ENCODE results near the gene CRACDL. TPM values are rescaled to one million over a fixed set of nuclear protein-coding genes. Genes with fewer than 3 reads are reported as not detected.

CRACDL gene
- total RNA-seq, 2 experiments from 2014 or later = 0.36 to 1.5 TPM

- H3K4me3 Mint-ChIP-seq = no peak overlapping the region
- Histone ChIP-seq H3K36me3 (ENCODE audit: insufficient read depth, low read length) (no peaks in the 10 kb centered on the region), H3K9me3 (ENCODE audit: control insufficient read depth in 1 of 2, insufficient read depth in 1 of 2, low read length in 2 of 2) (peaks cover 0 to 1% of the 10 kb centered on the region in 2 experiments), H3K27me3 (ENCODE audit: control insufficient read depth in 1 of 2, insufficient read depth in 2 of 2, low read length in 2 of 2) (no peaks in the 10 kb centered on the region), H3K27ac (ENCODE audit: low read depth in 1 of 2, low read length in 2 of 2) (no peak overlapping the region), H3K4me1 (ENCODE audit: insufficient read depth, low read length) (no peaks in the 10 kb centered on the region), H3K4me3 (ENCODE audit: low read length) (no peak overlapping the region)
- no peaks in the 10 kb centered on the region for H3K9me3 Mint-ChIP-seq
- H3K27me3 Mint-ChIP-seq = no peaks in the 10 kb centered on the region
- no peaks in the 10 kb centered on the region for H3K4me1 Mint-ChIP-seq (ENCODE audit: low read depth)
- no peaks in the 10 kb centered on the region for H3K36me3 Mint-ChIP-seq (ENCODE audit: low read depth)
- DNase-seq = no peak
- CTCF ChIA-PET = interaction anchor here (1.3 kb wide), 1 partner anchor 138 kb away, joined by 4 read pairs; no protein-coding TSS in a partner anchor
- intact Hi-C loops (cut with DNase I, micrococcal nuclease) = no loop called here
- POLR2A ChIA-PET = no interaction called here
- ATAC-seq (ENCODE audit: poor library complexity) = no peak
- TF ChIP-seq, protein P1, sequence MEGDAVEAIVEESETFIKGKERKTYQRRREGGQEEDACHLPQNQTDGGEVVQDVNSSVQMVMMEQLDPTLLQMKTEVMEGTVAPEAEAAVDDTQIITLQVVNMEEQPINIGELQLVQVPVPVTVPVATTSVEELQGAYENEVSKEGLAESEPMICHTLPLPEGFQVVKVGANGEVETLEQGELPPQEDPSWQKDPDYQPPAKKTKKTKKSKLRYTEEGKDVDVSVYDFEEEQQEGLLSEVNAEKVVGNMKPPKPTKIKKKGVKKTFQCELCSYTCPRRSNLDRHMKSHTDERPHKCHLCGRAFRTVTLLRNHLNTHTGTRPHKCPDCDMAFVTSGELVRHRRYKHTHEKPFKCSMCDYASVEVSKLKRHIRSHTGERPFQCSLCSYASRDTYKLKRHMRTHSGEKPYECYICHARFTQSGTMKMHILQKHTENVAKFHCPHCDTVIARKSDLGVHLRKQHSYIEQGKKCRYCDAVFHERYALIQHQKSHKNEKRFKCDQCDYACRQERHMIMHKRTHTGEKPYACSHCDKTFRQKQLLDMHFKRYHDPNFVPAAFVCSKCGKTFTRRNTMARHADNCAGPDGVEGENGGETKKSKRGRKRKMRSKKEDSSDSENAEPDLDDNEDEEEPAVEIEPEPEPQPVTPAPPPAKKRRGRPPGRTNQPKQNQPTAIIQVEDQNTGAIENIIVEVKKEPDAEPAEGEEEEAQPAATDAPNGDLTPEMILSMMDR (IDR thresholded peaks at IDR 0.05) = no peak
- H3K27ac Mint-ChIP-seq = no peak overlapping the region
Measured at GRCh38 chr2:98787700-98788099, 148.3 kb downstream of the CRACDL start.

DNA sequence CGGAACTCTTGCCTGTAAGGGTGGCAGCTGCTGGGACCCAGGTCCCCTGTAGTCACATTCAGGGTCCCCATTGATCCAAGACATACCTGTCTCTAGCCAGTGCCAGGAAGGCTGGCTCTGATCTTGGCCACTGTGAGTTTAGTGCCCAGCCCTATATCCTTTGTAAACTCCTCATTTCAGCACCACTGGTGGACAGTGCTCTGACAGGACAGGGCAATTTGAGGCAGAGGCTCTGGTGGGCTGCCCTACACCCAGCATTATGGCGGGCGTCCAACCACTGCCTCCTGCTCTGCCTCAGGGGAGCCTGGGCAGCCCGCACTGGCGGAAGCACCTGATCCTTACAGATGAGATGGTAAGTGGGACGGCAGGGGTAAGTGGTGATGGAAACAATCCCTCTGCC is 149.8 kb downstream of the CRACDL start:
- TF ChIP-seq, protein P1 (IDR thresholded peaks at IDR 0.05) = no peak
- H3K4me1 ChIP-seq (ENCODE audit: insufficient read depth, low read length) = no peaks in the 10 kb centered on the region
- H3K27me3 ChIP-seq (ENCODE audit: control insufficient read depth in 1 of 2, insufficient read depth in 2 of 2, low read length in 2 of 2) = no peaks in the 10 kb centered on the region
- no peaks in the 10 kb centered on the region for H3K27me3 Mint-ChIP-seq
- peaks cover 5% of the 10 kb centered on the region for H3K9me3 Mint-ChIP-seq
- no peak for ATAC-seq (ENCODE audit: poor library complexity)
- DNase-seq = no peak
- no peaks in the 10 kb centered on the region for H3K4me1 Mint-ChIP-seq (ENCODE audit: low read depth)
- ChIA-PET CTCF (no interaction called here), POLR2A (no interaction called here)
- intact Hi-C loops (cut with DNase I, micrococcal nuclease) = no loop called here
- no peak overlapping the region for H3K4me3 ChIP-seq (ENCODE audit: low read length)
- no peak overlapping the region for H3K27ac ChIP-seq (ENCODE audit: low read depth in 1 of 2, low read length in 2 of 2)
- peaks cover 3 to 11% of the 10 kb centered on the region in 2 experiments for H3K9me3 ChIP-seq (ENCODE audit: control insufficient read depth in 1 of 2, insufficient read depth in 1 of 2, low read length in 2 of 2)
- H3K36me3 Mint-ChIP-seq (ENCODE audit: low read depth) = no peaks in the 10 kb centered on the region
- H3K36me3 ChIP-seq (ENCODE audit: insufficient read depth, low read length) = no peaks in the 10 kb centered on the region
- no peak overlapping the region for H3K27ac Mint-ChIP-seq
- H3K4me3 Mint-ChIP-seq = no peak overlapping the region

DNA sequence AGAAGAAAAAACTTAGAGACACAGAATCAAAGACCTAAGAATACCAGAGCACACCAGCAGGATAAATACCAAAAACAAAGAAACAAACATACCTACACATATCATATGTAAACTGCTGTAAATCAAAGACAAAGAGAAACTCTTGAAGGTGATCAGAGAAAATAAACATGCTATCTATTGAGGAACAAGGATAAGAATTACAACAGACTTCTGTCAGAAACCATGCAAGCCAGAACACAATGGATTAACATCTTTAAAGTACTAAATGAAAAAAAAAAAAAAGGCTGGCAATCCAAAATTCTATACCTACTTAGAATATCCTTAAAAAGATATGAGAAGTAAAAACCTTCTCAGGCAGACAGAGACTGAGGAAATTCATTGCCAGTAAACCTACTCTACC is 153.5 kb downstream of the CRACDL start:
- Histone ChIP-seq H3K9me3 (ENCODE audit: control insufficient read depth in 1 of 2, insufficient read depth in 1 of 2, low read length in 2 of 2) (peaks cover 3 to 11% of the 10 kb centered on the region in 2 experiments), H3K27ac (ENCODE audit: low read depth in 1 of 2, low read length in 2 of 2) (no peak overlapping the region), H3K4me1 (ENCODE audit: insufficient read depth, low read length) (no peaks in the 10 kb centered on the region), H3K36me3 (ENCODE audit: insufficient read depth, low read length) (no peaks in the 10 kb centered on the region), H3K27me3 (ENCODE audit: control insufficient read depth in 1 of 2, insufficient read depth in 2 of 2, low read length in 2 of 2) (no peaks in the 10 kb centered on the region), H3K4me3 (ENCODE audit: low read length) (no peak overlapping the region)
- Mint-ChIP-seq H3K36me3 (ENCODE audit: low read depth) (no peaks in the 10 kb centered on the region), H3K27ac (no peak overlapping the region), H3K27me3 (no peaks in the 10 kb centered on the region), H3K4me3 (no peak overlapping the region), H3K9me3 (peaks cover 5% of the 10 kb centered on the region), H3K4me1 (ENCODE audit: low read depth) (peaks cover 2% of the 10 kb centered on the region)
- ATAC-seq (ENCODE audit: poor library complexity) = no peak
- POLR2A ChIA-PET = interaction anchor here (1.7 kb wide), 1 partner anchor 11 kb away, joined by 9 read pairs; no protein-coding TSS in a partner anchor
- no peak for DNase-seq
- CTCF ChIA-PET = interaction anchor here (0.8 kb wide), 1 partner anchor 12 kb away, joined by 3 read pairs; no protein-coding TSS in a partner anchor
- TF ChIP-seq, protein P1 (IDR thresholded peaks at IDR 0.05) = no peak
- intact Hi-C loops (cut with DNase I, micrococcal nuclease) = no loop called here

All from CD4-positive, alpha-beta T cell (primary cell).